Right atrium auricular region (tissue), 2 donors: ENCODE results near the gene IGSF9B. TPM values are rescaled to one million over a fixed set of nuclear protein-coding genes. Genes with fewer than 3 reads are reported as not detected.

Experiments used
- DNase-seq: peaks from one replicate; pipeline ENCODE4 v3.0.0-alpha.2; 2019; ENCODE audit warnings: low spot score
- H3K27ac ChIP-seq, 2 donors: fragments of 200-600 bp; sonication (generic); 1 replicate in 1 of 2; 2 replicates in 1 of 2; pipeline ENCODE4 v1.5.1; 2016 to 2019
- H3K27me3 ChIP-seq, 2 donors: fragments of 200-600 bp; sonication (generic); one replicate each; pipeline versions ENCODE4 v1.5.1 to v1.6.0; 2017 to 2019
- H3K36me3 ChIP-seq: fragments of 200-600 bp; sonication (generic); one replicate; pipeline ENCODE4 v1.5.1; 2016
- H3K4me1 ChIP-seq, 2 donors: fragments of 200-600 bp; sonication (generic); one replicate each; pipeline versions ENCODE4 v1.5.1 to v1.6.0; 2017 to 2019
- H3K4me3 ChIP-seq, 2 donors: fragments of 200-600 bp; sonication (generic); 1 replicate in 1 of 2; 2 replicates in 1 of 2; pipeline ENCODE4 v1.5.1; 2017 to 2019; ENCODE audit warnings: mild to moderate bottlenecking in 1 of 2, moderate library complexity in 1 of 2
- H3K9me3 ChIP-seq, 2 donors: fragments of 200-600 bp; sonication (generic); one replicate each; pipeline ENCODE4 v1.5.1; 2019
- CTCF ChIP-seq, 2 donors: fragments of 200-600 bp; sonication (generic); IDR thresholded peaks; one replicate each; pipeline ENCODE4 v1.5.1; 2019; ENCODE audit warnings: antibody characterized with exemption in 2 of 2
- total RNA-seq, 2 donors: library from RNA; depleted of rRNA; stranded (reverse); fragments of >200 nt; gene quantifications; one replicate each; pipeline ENCODE4 v1.1.0, GENCODE V29; 2016

IGSF9B gene
- total RNA-seq, 2 donors from 2014 or later, result 17.2 to 32.1 TPM

GRCh38 chr11:133987171-133987570 lies 30.4 kb upstream of the IGSF9B start:
- peaks cover 0 to 17% of the 10 kb centered on the region in 2 donors for H3K4me1 ChIP-seq

DNA sequence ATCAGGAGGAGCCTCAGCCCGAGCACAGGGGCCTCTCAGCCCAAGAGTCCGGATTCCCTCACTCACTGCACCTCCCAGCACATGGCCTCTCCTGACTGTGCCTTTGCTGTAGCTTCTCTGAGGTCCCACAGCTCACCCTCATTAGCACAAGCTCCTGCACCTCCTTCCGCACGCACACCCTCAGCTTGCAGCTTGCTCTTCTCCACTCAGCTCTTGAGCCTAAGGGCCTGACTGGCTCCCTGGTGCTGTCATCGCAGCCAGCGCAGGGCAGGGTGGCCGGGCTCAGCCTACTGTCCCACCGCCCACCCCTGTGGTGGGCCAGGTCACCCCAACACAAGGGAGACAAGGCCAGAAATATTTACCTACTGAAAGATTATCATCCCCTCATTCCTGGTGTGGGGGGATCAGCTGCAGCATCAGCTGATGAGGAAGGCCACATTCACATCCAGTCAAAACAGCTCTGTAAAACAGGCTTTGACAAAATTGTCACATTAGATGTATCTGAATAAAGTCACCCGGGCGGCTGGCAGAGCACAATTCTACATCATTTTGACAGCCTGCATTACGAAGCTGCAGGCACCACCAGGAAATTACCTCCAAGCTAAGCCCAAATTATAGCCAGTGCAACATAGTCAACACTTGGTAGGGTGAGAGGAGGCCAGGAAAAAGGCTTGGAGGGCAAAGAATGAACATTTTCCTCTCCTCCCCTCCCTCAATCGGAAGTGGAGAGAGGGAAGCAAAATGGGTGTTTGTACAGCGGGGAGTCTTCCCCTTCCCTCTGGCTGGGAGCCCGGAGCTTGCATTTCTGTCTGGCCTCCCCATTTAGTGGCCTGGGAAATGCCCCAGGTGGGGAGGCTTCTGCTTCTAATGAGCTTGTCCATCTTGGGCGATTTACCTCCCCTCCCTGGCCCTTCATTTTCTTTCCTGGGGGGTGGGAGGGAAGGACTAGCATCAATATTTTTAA lies 29.5 kb upstream of the IGSF9B start:
- no peaks in the 10 kb centered on the region for H3K9me3 ChIP-seq
- no peak for TF ChIP-seq CTCF (IDR thresholded peaks at IDR 0.05)
- no peak overlapping the region for H3K27ac ChIP-seq
- DNase-seq, result no peak
- no peaks in the 10 kb centered on the region for H3K27me3 ChIP-seq
- H3K36me3 ChIP-seq, result no peaks in the 10 kb centered on the region
- peaks cover 0 to 25% of the 10 kb centered on the region in 2 donors for H3K4me1 ChIP-seq
- no peak overlapping the region for H3K4me3 ChIP-seq

More at GRCh38 chr11:133987171-133987570, 30.4 kb upstream of the IGSF9B start:
- Histone ChIP-seq H3K27ac (no peak overlapping the region), H3K27me3 (no peaks in the 10 kb centered on the region), H3K4me3 (no peak overlapping the region), H3K9me3 (no peaks in the 10 kb centered on the region), H3K36me3 (no peaks in the 10 kb centered on the region)
- no peak for TF ChIP-seq CTCF (IDR thresholded peaks at IDR 0.05)
- no peak for DNase-seq

DNA sequence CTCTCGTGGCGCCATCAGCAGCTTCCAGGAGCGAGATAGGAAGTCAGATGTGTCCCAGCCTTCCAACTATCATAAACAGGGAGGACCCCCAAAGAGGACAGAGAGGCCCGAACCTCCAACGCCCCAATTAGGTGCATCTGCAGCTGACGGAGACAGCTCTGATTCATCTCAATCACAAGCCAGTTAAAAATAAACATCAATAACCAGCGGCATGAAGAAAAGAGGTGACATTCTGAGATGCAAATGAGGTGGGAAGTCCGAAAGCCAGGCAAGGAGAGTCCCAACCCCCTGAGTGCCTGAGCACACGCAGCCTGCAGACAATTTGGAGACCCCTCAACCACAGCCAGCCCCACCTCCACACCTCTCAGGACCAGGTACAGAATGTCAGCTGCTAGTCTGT lies 28.1 kb upstream of the IGSF9B start:
- no peaks in the 10 kb centered on the region for H3K36me3 ChIP-seq
- no peak for DNase-seq
- no peaks in the 10 kb centered on the region for H3K27me3 ChIP-seq
- H3K27ac ChIP-seq, result no peak overlapping the region
- no peak for TF ChIP-seq CTCF (IDR thresholded peaks at IDR 0.05)
- no peaks in the 10 kb centered on the region for H3K9me3 ChIP-seq
- H3K4me3 ChIP-seq, result no peak overlapping the region
- H3K4me1 ChIP-seq, result peaks cover 0 to 23% of the 10 kb centered on the region in 2 donors

DNA sequence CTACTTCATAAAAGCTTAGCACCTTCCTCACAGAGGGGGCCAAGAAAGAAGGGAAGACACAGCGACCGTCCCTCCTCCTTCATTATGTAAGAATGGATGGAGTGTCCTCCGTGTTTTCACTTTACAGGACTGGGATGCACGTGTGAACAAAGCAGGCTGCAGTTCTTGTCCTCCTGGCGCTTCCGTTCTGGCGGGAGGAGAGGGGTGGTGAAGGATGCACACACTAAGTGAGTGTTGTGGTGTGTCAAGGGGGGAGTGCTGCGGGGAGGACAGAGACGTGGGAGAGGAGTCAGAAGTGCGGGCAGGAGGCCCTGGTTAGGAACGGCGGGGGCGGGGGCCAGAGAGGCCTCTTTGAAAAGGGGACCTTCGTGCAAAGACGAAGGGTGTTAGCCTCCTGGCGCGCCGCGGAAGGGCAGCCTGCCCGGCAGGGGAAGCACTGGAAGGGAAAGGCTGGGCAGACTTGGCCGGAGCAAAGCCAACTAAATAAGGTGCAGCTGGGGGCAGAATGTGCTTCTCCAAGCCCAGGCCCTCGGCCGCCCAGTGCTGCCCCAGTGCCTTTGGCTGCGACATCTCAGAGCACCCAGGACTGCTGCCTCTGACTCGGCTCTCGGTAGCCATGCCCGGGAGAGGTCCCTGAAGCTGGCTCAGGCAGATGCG lies 27.0 kb upstream of the IGSF9B start:
- Histone ChIP-seq H3K27me3 (no peaks in the 10 kb centered on the region), H3K27ac (no peak overlapping the region), H3K9me3 (no peaks in the 10 kb centered on the region), H3K4me3 (no peak overlapping the region), H3K4me1 (peaks cover 0 to 16% of the 10 kb centered on the region in 2 donors), H3K36me3 (no peaks in the 10 kb centered on the region)
- DNase-seq, result no peak
- TF ChIP-seq CTCF (IDR thresholded peaks at IDR 0.05), result no peak

DNA sequence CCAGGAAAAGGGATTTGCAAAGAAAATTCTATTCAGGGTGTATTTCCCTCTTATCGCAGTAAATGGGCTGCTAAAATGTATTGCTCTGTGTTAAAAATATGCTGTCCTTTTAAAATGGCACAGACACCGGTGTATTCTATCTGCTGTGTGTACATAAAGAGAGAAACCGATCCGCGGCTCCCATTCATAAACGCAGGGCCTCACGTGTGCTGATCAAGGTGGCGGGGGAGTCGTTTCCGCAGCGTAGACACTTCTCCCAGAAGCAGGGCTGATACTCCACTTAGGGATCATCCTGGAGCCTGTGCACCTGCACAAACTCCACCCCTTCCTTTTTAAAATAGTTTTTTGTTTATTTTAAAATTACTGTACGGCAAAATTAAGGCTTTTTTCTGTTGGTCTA lies 26.1 kb upstream of the IGSF9B start:
- Histone ChIP-seq H3K27me3 (no peaks in the 10 kb centered on the region), H3K27ac (no peak overlapping the region), H3K9me3 (no peaks in the 10 kb centered on the region), H3K36me3 (no peaks in the 10 kb centered on the region), H3K4me3 (no peak overlapping the region), H3K4me1 (peaks cover 0 to 10% of the 10 kb centered on the region in 2 donors)
- no peak for TF ChIP-seq CTCF (IDR thresholded peaks at IDR 0.05)
- DNase-seq, result no peak
